Fibroblast of mammary gland (primary cell): ENCODE results near the gene GRIK2.
A peak's percentile ranks its signal among the peaks of the same experiment; 100 is the strongest.

ENCODE experiments used
- DNase-seq: peaks from one replicate; pipeline ENCODE4 v3.0.0-alpha.2; 2010; ENCODE audit warnings: low read depth
- H3K4me3 ChIP-seq: 2 replicates; pipeline ENCODE4 v1.5.1; 2011; ENCODE audit warnings: low read depth, mild to moderate bottlenecking, low read length, moderate library complexity; ENCODE audit not compliant: control insufficient read depth
- CTCF ChIP-seq: conservative IDR thresholded peaks from 2 replicates; pipeline ENCODE4 v1.5.1; 2011; ENCODE audit warnings: low read depth, low read length, inconsistent platforms; ENCODE audit not compliant: control insufficient read depth, insufficient read depth

GRIK2 gene

GRCh38 chr6:101554231-101554630 lies 160.7 kb downstream of the GRIK2 start:
- no peak for DNase-seq
- no peak for TF ChIP-seq CTCF
- H3K4me3 ChIP-seq, result no peak overlapping the region

- no peak for TF ChIP-seq CTCF
- no peak overlapping the region for H3K4me3 ChIP-seq
- DNase-seq, result no peak
Observed at GRCh38 chr6:101558712-101559111, 165.2 kb downstream of the GRIK2 start.

- no peak for TF ChIP-seq CTCF
- H3K4me3 ChIP-seq, result no peak overlapping the region
Observed at GRCh38 chr6:101572627-101573026, 179.1 kb downstream of the GRIK2 start.

GRCh38 chr6:101577091-101577490 lies 183.6 kb downstream of the GRIK2 start:
- DNase-seq, result no peak

More at GRCh38 chr6:101572627-101573026, 179.1 kb downstream of the GRIK2 start:
- DNase-seq, result no peak

GRCh38 chr6:101578306-101578705 lies 184.8 kb downstream of the GRIK2 start:
- no peak overlapping the region for H3K4me3 ChIP-seq
- DNase-seq, result no peak
- no peak for TF ChIP-seq CTCF

More at GRCh38 chr6:101577091-101577490, 183.6 kb downstream of the GRIK2 start:
- no peak overlapping the region for H3K4me3 ChIP-seq
- TF ChIP-seq CTCF, result no peak

- DNase-seq, result no peak
- no peak for TF ChIP-seq CTCF
- H3K4me3 ChIP-seq, result no peak overlapping the region
Observed at GRCh38 chr6:101582792-101583191, 189.3 kb downstream of the GRIK2 start.

GRCh38 chr6:101585501-101585900 lies 192.0 kb downstream of the GRIK2 start:
- no peak for TF ChIP-seq CTCF
- H3K4me3 ChIP-seq, result no peak overlapping the region
- DNase-seq, result peak; percentile 55
